Measurements from ENCODE around the gene TSC22D2.

DNA sequence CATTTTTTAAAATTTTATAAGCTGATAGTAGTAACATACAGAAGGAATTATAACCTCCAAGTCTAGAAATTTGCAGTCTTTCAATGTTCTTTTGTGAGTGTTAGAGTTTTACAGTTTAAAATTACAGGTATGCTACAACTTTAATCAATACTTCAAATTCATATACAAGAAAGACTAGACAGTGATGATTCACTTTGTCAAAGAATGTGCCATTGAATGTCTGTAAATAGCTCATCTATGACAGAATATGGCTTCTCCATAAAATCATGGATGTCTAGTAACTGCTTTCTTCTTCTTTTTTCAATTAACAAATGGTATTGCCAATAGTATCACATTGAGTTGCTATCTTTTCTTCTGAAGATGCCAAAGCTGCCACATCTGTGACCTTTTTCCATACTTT, 4.1 kb upstream of the TSC22D2 start:
- TF ChIP-seq, protein P1, sequence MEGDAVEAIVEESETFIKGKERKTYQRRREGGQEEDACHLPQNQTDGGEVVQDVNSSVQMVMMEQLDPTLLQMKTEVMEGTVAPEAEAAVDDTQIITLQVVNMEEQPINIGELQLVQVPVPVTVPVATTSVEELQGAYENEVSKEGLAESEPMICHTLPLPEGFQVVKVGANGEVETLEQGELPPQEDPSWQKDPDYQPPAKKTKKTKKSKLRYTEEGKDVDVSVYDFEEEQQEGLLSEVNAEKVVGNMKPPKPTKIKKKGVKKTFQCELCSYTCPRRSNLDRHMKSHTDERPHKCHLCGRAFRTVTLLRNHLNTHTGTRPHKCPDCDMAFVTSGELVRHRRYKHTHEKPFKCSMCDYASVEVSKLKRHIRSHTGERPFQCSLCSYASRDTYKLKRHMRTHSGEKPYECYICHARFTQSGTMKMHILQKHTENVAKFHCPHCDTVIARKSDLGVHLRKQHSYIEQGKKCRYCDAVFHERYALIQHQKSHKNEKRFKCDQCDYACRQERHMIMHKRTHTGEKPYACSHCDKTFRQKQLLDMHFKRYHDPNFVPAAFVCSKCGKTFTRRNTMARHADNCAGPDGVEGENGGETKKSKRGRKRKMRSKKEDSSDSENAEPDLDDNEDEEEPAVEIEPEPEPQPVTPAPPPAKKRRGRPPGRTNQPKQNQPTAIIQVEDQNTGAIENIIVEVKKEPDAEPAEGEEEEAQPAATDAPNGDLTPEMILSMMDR (IDR thresholded peaks at IDR 0.05) = no peak
- TF ChIP-seq POLR2A (IDR thresholded peaks at IDR 0.05) = no peak
